GM23338 (cell line): ENCODE results near the gene TAOK1. TPM values are rescaled to one million over a fixed set of nuclear protein-coding genes. Genes with fewer than 3 reads are reported as not detected.

Experiments
- ATAC-seq: fragments of 200-7000 bp; cut with Tn5 transposase; 3 replicates; pipeline ENCODE4 v1.9.1; 2020
- DNase-seq: peaks from one replicate; pipeline ENCODE4 v3.0.0-alpha.2; 2015; ENCODE audit warnings: low spot score
- H2AFZ ChIP-seq: fragments of 200-600 bp; sonication (generic); 2 replicates; pipeline ENCODE4 v1.8.0; 2016; ENCODE audit warnings: antibody characterized with exemption, mild to moderate bottlenecking, moderate library complexity
- H3F3A ChIP-seq: fragments of 200-600 bp; sonication (generic); replicated peaks from 2 replicates; pipeline ENCODE4 v1.8.0; 2017; ENCODE audit warnings: antibody characterized with exemption, mixed run types, low read depth
- H3K27ac ChIP-seq: fragments of 200-600 bp; sonication (generic); 2 replicates; pipeline ENCODE4 v1.6.1; 2016; ENCODE audit warnings: low read depth
- H3K27me3 ChIP-seq: fragments of 200-600 bp; sonication (generic); 2 replicates; pipeline ENCODE4 v1.8.0; 2016; ENCODE audit warnings: mild to moderate bottlenecking, mixed run types, moderate library complexity; ENCODE audit not compliant: insufficient read depth
- H3K36me3 ChIP-seq: fragments of 200-600 bp; sonication (generic); 2 replicates; pipeline ENCODE4 v1.8.0; 2016; ENCODE audit warnings: mild to moderate bottlenecking; ENCODE audit not compliant: insufficient read depth
- H3K4me1 ChIP-seq: fragments of 200-600 bp; sonication (generic); 2 replicates; pipeline ENCODE4 v1.8.0; 2016; ENCODE audit warnings: mild to moderate bottlenecking, moderate library complexity; ENCODE audit not compliant: insufficient read depth
- H3K4me2 ChIP-seq: fragments of 200-600 bp; sonication (generic); 2 replicates; pipeline ENCODE4 v1.7.1; 2017; ENCODE audit warnings: mixed run types
- H3K4me3 ChIP-seq: fragments of 200-600 bp; sonication (generic); 2 replicates; pipeline ENCODE4 v1.6.1; 2016; ENCODE audit warnings: mixed run types
- H3K79me2 ChIP-seq: fragments of 200-600 bp; sonication (generic); replicated peaks from 2 replicates; pipeline ENCODE4 v1.8.0; 2017; ENCODE audit warnings: mild to moderate bottlenecking; ENCODE audit not compliant: insufficient read depth
- H3K9me2 ChIP-seq: fragments of 200-600 bp; sonication (generic); 2 replicates; pipeline ENCODE4 v1.8.0; 2017; ENCODE audit not compliant: insufficient read depth
- H4K20me1 ChIP-seq: fragments of 200-600 bp; sonication (generic); replicated peaks from 2 replicates; pipeline ENCODE4 v1.8.0; 2017; ENCODE audit warnings: mild to moderate bottlenecking; ENCODE audit not compliant: insufficient read depth
- H3K27ac Mint-ChIP-seq: 2 replicates; pipeline ENCODE4 v1.8.0; 2020; ENCODE audit warnings: inconsistent platforms, mild to moderate bottlenecking, moderate library complexity, mixed read lengths
- H3K27me3 Mint-ChIP-seq: 3 replicates; pipeline ENCODE4 v1.8.0; 2022; ENCODE audit warnings: low read depth, mild to moderate bottlenecking, moderate library complexity, mixed read lengths, inconsistent platforms; ENCODE audit not compliant: insufficient read depth, poor library complexity
- H3K36me3 Mint-ChIP-seq: 3 replicates; pipeline ENCODE4 v1.8.0; 2021; ENCODE audit warnings: low read depth, mild to moderate bottlenecking, inconsistent platforms, moderate library complexity, mixed read lengths
- H3K4me1 Mint-ChIP-seq: 3 replicates; pipeline ENCODE4 v1.8.0; 2020; ENCODE audit warnings: mild to moderate bottlenecking, inconsistent platforms, mixed read lengths
- H3K4me3 Mint-ChIP-seq: 3 replicates; pipeline ENCODE4 v1.8.0; 2021; ENCODE audit warnings: moderate library complexity, mild to moderate bottlenecking, inconsistent platforms, mixed read lengths
- H3K9me3 Mint-ChIP-seq: 3 replicates; pipeline ENCODE4 v1.8.0; 2020; ENCODE audit warnings: moderate library complexity, mild to moderate bottlenecking, inconsistent platforms, mixed read lengths
- CREB1 ChIP-seq: fragments of 250-450 bp; sonication (Bioruptor Pico); IDR thresholded peaks from 2 replicates; pipeline ENCODE4 v1.5.0; 2020; ENCODE audit warnings: low read depth, mild to moderate bottlenecking, moderate library complexity
- EZH2 ChIP-seq: fragments of 200-600 bp; sonication (generic); IDR thresholded peaks from one replicate; pipeline ENCODE4 v1.8.0; 2017; ENCODE audit warnings: antibody characterized with exemption, mild to moderate bottlenecking, low read depth; ENCODE audit not compliant: unreplicated experiment
- EZH2phosphoT487 ChIP-seq: fragments of 200-600 bp; sonication (generic); IDR thresholded peaks from one replicate; pipeline ENCODE4 v1.8.1; 2018; ENCODE audit warnings: antibody characterized with exemption; ENCODE audit not compliant: unreplicated experiment
- JUNB ChIP-seq: IDR thresholded peaks from one replicate; pipeline ENCODE4 v1.6.1; 2016; ENCODE audit warnings: antibody characterized with exemption; ENCODE audit not compliant: unreplicated experiment
- NANOG ChIP-seq: IDR thresholded peaks from 2 replicates; pipeline ENCODE4 v1.6.1; 2016; ENCODE audit warnings: antibody characterized with exemption, borderline replicate concordance
- POLR2AphosphoS5 ChIP-seq: IDR thresholded peaks from 2 replicates; pipeline ENCODE4 v1.6.1; 2016; ENCODE audit warnings: antibody characterized with exemption, low read depth
- STAT1 ChIP-seq: IDR thresholded peaks from one replicate; pipeline ENCODE4 v1.6.1; 2016; ENCODE audit warnings: antibody characterized with exemption; ENCODE audit not compliant: unreplicated experiment
- ZNF114 ChIP-seq: fragments of 250-450 bp; sonication (Bioruptor Pico); IDR thresholded peaks from 2 replicates; pipeline ENCODE4 v1.5.0; 2020; ENCODE audit warnings: mild to moderate bottlenecking, moderate library complexity
- ZNF331 ChIP-seq: fragments of 250-450 bp; sonication (Bioruptor Pico); IDR thresholded peaks from 2 replicates; pipeline ENCODE4 v1.5.0; 2020; ENCODE audit warnings: low read depth, mild to moderate bottlenecking, moderate library complexity
- polyA plus RNA-seq: library from polyadenylated mRNA; unstranded; fragments of >200 nt; fragmentation: Nextera tagmentation; extraction: Ambion mirVana; gene quantifications from 2 replicates; pipeline ENCODE4 v1.2.1, GENCODE V29; 2016
- total RNA-seq: library from RNA; depleted of rRNA; stranded (reverse); fragments of >200 nt; shearing (Covaris generic); gene quantifications from 2 replicates; pipeline ENCODE4 v1.2.3, GENCODE V29; 2014
- TF ChIP-seq, protein P1 (sequence below): IDR thresholded peaks from one replicate; pipeline ENCODE4 v1.6.1; 2018; ENCODE audit warnings: antibody characterized with exemption; ENCODE audit not compliant: unreplicated experiment
- TF ChIP-seq, protein P2 (sequence below), 2 experiments: fragments of 200-600 bp in 1 of 2; sonication (generic) in 1 of 2; conservative IDR thresholded peaks; 2 replicates each; pipeline versions ENCODE4 v1.5.1 to v1.6.1; 2016 to 2017; ENCODE audit warnings: antibody characterized with exemption in 2 of 2, low read depth in 2 of 2, mild to moderate bottlenecking in 2 of 2, moderate library complexity in 1 of 2
- TF ChIP-seq, protein P3 (sequence below): IDR thresholded peaks from 2 replicates; pipeline ENCODE4 v1.6.1; 2016; ENCODE audit warnings: antibody characterized with exemption
- TF ChIP-seq, protein P4 (sequence below): fragments of 250-450 bp; sonication (Bioruptor Pico); IDR thresholded peaks from 2 replicates; pipeline ENCODE4 v1.5.0; 2020; ENCODE audit warnings: mild to moderate bottlenecking, moderate library complexity

Gene TAOK1
- total and polyA plus RNA-seq, 2 experiments from 2014 or later = 19.4 to 69.8 TPM

DNA sequence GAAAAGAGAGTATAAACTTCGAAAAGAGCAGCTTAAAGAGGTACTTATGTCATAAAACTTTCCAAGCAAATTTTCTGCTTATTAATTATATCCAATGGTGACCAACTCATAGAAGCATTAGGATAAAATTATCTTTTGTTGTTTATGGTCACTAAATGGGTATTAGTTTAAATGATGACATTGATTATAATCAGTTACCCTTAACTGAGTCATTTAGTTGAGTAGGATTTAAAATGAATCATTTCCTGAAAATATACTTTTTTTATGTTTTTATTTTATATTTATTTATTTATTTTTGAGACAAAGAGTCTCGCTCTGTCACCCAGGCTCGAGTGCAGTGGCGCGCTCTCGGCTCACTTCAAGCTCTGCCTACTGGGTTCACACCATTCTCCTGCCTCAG is 120.8 kb downstream of the TAOK1 start:
- H3K27me3 Mint-ChIP-seq = no peaks in the 10 kb centered on the region
- TF ChIP-seq, protein P1, sequence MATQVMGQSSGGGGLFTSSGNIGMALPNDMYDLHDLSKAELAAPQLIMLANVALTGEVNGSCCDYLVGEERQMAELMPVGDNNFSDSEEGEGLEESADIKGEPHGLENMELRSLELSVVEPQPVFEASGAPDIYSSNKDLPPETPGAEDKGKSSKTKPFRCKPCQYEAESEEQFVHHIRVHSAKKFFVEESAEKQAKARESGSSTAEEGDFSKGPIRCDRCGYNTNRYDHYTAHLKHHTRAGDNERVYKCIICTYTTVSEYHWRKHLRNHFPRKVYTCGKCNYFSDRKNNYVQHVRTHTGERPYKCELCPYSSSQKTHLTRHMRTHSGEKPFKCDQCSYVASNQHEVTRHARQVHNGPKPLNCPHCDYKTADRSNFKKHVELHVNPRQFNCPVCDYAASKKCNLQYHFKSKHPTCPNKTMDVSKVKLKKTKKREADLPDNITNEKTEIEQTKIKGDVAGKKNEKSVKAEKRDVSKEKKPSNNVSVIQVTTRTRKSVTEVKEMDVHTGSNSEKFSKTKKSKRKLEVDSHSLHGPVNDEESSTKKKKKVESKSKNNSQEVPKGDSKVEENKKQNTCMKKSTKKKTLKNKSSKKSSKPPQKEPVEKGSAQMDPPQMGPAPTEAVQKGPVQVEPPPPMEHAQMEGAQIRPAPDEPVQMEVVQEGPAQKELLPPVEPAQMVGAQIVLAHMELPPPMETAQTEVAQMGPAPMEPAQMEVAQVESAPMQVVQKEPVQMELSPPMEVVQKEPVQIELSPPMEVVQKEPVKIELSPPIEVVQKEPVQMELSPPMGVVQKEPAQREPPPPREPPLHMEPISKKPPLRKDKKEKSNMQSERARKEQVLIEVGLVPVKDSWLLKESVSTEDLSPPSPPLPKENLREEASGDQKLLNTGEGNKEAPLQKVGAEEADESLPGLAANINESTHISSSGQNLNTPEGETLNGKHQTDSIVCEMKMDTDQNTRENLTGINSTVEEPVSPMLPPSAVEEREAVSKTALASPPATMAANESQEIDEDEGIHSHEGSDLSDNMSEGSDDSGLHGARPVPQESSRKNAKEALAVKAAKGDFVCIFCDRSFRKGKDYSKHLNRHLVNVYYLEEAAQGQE = no peak
- no peak for TF ChIP-seq ZNF331 (CRISPR knock-in tag)
- TF ChIP-seq, protein P2, sequence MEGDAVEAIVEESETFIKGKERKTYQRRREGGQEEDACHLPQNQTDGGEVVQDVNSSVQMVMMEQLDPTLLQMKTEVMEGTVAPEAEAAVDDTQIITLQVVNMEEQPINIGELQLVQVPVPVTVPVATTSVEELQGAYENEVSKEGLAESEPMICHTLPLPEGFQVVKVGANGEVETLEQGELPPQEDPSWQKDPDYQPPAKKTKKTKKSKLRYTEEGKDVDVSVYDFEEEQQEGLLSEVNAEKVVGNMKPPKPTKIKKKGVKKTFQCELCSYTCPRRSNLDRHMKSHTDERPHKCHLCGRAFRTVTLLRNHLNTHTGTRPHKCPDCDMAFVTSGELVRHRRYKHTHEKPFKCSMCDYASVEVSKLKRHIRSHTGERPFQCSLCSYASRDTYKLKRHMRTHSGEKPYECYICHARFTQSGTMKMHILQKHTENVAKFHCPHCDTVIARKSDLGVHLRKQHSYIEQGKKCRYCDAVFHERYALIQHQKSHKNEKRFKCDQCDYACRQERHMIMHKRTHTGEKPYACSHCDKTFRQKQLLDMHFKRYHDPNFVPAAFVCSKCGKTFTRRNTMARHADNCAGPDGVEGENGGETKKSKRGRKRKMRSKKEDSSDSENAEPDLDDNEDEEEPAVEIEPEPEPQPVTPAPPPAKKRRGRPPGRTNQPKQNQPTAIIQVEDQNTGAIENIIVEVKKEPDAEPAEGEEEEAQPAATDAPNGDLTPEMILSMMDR (conservative IDR thresholded peaks at IDR 0.05; ENCODE audit: low read depth in 2 of 2) = no peak
- no peak for TF ChIP-seq NANOG
- TF ChIP-seq EZH2 = no peak
- TF ChIP-seq, protein P3, sequence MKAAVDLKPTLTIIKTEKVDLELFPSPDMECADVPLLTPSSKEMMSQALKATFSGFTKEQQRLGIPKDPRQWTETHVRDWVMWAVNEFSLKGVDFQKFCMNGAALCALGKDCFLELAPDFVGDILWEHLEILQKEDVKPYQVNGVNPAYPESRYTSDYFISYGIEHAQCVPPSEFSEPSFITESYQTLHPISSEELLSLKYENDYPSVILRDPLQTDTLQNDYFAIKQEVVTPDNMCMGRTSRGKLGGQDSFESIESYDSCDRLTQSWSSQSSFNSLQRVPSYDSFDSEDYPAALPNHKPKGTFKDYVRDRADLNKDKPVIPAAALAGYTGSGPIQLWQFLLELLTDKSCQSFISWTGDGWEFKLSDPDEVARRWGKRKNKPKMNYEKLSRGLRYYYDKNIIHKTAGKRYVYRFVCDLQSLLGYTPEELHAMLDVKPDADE = no peak
- TF ChIP-seq STAT1 = no peak
- no peak for TF ChIP-seq POLR2AphosphoS5
- TF ChIP-seq CREB1 = no peak
- TF ChIP-seq EZH2phosphoT487 = no peak
- TF ChIP-seq ZNF114 = no peak
- TF ChIP-seq, protein P4, sequence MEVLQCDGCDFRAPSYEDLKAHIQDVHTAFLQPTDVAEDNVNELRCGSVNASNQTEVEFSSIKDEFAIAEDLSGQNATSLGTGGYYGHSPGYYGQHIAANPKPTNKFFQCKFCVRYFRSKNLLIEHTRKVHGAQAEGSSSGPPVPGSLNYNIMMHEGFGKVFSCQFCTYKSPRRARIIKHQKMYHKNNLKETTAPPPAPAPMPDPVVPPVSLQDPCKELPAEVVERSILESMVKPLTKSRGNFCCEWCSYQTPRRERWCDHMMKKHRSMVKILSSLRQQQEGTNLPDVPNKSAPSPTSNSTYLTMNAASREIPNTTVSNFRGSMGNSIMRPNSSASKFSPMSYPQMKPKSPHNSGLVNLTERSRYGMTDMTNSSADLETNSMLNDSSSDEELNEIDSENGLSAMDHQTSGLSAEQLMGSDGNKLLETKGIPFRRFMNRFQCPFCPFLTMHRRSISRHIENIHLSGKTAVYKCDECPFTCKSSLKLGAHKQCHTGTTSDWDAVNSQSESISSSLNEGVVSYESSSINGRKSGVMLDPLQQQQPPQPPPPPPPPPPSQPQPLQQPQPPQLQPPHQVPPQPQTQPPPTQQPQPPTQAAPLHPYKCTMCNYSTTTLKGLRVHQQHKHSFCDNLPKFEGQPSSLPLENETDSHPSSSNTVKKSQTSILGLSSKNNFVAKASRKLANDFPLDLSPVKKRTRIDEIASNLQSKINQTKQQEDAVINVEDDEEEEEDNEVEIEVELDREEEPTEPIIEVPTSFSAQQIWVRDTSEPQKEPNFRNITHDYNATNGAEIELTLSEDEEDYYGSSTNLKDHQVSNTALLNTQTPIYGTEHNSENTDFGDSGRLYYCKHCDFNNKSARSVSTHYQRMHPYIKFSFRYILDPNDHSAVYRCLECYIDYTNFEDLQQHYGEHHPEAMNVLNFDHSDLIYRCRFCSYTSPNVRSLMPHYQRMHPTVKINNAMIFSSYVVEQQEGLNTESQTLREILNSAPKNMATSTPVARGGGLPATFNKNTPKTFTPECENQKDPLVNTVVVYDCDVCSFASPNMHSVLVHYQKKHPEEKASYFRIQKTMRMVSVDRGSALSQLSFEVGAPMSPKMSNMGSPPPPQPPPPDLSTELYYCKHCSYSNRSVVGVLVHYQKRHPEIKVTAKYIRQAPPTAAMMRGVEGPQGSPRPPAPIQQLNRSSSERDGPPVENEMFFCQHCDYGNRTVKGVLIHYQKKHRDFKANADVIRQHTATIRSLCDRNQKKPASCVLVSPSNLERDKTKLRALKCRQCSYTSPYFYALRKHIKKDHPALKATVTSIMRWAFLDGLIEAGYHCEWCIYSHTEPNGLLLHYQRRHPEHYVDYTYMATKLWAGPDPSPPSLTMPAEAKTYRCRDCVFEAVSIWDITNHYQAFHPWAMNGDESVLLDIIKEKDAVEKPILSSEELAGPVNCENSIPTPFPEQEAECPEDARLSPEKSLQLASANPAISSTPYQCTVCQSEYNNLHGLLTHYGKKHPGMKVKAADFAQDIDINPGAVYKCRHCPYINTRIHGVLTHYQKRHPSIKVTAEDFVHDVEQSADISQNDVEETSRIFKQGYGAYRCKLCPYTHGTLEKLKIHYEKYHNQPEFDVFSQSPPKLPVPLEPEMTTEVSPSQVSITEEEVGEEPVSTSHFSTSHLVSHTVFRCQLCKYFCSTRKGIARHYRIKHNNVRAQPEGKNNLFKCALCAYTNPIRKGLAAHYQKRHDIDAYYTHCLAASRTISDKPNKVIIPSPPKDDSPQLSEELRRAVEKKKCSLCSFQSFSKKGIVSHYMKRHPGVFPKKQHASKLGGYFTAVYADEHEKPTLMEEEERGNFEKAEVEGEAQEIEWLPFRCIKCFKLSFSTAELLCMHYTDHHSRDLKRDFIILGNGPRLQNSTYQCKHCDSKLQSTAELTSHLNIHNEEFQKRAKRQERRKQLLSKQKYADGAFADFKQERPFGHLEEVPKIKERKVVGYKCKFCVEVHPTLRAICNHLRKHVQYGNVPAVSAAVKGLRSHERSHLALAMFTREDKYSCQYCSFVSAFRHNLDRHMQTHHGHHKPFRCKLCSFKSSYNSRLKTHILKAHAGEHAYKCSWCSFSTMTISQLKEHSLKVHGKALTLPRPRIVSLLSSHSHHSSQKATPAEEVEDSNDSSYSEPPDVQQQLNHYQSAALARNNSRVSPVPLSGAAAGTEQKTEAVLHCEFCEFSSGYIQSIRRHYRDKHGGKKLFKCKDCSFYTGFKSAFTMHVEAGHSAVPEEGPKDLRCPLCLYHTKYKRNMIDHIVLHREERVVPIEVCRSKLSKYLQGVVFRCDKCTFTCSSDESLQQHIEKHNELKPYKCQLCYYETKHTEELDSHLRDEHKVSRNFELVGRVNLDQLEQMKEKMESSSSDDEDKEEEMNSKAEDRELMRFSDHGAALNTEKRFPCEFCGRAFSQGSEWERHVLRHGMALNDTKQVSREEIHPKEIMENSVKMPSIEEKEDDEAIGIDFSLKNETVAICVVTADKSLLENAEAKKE (CRISPR knock-in tag) = no peak
- TF ChIP-seq JUNB = no peak
- Histone ChIP-seq H4K20me1 (0 out of 2 replicates have a peak, but pooled peaks cover 3% of the 10 kb centered on the region), H3K27ac (no peak overlapping the region), H3K79me2 (no peaks in the 10 kb centered on the region), H2AFZ (no peak overlapping the region), H3F3A (no peaks in the 10 kb centered on the region), H3K36me3 (peaks cover 9% of the 10 kb centered on the region), H3K4me3 (no peak overlapping the region), H3K4me2 (no peak overlapping the region), H3K4me1 (no peaks in the 10 kb centered on the region), H3K27me3 (no peaks in the 10 kb centered on the region), H3K9me2 (no peaks in the 10 kb centered on the region)
- H3K4me3 Mint-ChIP-seq = no peak overlapping the region
- ATAC-seq (no peak), DNase-seq (no peak)
- no peak overlapping the region for H3K27ac Mint-ChIP-seq
- H3K4me1 Mint-ChIP-seq = no peaks in the 10 kb centered on the region
- H3K36me3 Mint-ChIP-seq = peaks cover 52% of the 10 kb centered on the region; the same call in 2 of the 3 replicates
- no peaks in the 10 kb centered on the region for H3K9me3 Mint-ChIP-seq
